ENCODE results near the gene ANKMY1.

DNA sequence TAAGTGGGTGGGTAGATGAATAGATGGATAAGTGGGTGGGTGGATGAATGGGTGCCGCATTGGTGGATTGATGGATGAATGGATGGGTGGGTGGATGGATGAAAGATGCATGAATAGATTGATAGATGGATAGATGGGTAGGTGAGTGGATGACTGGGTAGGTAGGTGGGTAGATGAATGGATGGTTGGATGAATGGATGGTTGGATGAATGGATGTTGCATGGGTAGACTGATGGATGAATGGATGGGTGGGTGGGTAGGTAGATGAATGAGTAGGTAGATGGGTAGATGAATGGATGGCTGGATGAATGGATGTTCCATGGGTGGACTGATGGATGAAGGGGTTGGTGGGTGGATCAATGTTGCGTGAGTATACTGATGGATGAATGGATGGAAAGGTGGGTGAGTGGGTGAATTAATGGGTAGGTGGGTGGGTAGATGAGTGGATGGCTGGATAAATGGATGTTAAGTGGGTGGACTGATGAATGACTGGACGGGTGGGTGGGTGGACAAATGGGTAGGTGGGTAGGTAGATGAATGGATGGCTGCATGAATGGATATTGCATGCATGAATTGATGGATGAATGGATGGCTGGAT lies 30.5 kb downstream of the ANKMY1 start:
- TF ChIP-seq POLR2A (IDR thresholded peaks at IDR 0.05; ENCODE audit: low read length) (no peak), CEBPB (IDR thresholded peaks at IDR 0.05) (no peak)
- TF ChIP-seq, protein P1, sequence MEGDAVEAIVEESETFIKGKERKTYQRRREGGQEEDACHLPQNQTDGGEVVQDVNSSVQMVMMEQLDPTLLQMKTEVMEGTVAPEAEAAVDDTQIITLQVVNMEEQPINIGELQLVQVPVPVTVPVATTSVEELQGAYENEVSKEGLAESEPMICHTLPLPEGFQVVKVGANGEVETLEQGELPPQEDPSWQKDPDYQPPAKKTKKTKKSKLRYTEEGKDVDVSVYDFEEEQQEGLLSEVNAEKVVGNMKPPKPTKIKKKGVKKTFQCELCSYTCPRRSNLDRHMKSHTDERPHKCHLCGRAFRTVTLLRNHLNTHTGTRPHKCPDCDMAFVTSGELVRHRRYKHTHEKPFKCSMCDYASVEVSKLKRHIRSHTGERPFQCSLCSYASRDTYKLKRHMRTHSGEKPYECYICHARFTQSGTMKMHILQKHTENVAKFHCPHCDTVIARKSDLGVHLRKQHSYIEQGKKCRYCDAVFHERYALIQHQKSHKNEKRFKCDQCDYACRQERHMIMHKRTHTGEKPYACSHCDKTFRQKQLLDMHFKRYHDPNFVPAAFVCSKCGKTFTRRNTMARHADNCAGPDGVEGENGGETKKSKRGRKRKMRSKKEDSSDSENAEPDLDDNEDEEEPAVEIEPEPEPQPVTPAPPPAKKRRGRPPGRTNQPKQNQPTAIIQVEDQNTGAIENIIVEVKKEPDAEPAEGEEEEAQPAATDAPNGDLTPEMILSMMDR (IDR thresholded peaks at IDR 0.05), result no peak
